Vagina (tissue), 2 donors: ENCODE measurements around the gene VPS4B.

Source experiments
- CTCF ChIP-seq, 3 experiments: fragments of 450-650 bp in 2 of 3; fragments of 200-600 bp in 1 of 3; sonication (generic) in 1 of 3; IDR thresholded peaks; one replicate each; pipeline ENCODE4 v1.5.1; 2017 to 2019; ENCODE audit warnings: antibody characterized with exemption in 3 of 3, mild to moderate bottlenecking in 2 of 3, moderate library complexity in 2 of 3
- POLR2A ChIP-seq, 2 donors: fragments of 450-650 bp; IDR thresholded peaks; one replicate each; pipeline ENCODE4 v1.6.1; 2017; ENCODE audit warnings: antibody characterized with exemption in 2 of 2, mild to moderate bottlenecking in 2 of 2, moderate library complexity in 2 of 2

GRCh38 chr18:63395503-63395902 lies 26.8 kb downstream of the VPS4B start:
- TF ChIP-seq CTCF (IDR thresholded peaks at IDR 0.05) (no peak), POLR2A (IDR thresholded peaks at IDR 0.05) (no peak)
